Activated CD8-positive, alpha-beta memory T cell treated with anti-CD3 and anti-CD28 coated beads for 24 hours (primary cell): Measurements from ENCODE around the gene SORBS2.

ENCODE experiments used
- DNase-seq: peaks from one replicate; pipeline ENCODE4 v3.0.0-alpha.2; 2020

Gene SORBS2

DNA sequence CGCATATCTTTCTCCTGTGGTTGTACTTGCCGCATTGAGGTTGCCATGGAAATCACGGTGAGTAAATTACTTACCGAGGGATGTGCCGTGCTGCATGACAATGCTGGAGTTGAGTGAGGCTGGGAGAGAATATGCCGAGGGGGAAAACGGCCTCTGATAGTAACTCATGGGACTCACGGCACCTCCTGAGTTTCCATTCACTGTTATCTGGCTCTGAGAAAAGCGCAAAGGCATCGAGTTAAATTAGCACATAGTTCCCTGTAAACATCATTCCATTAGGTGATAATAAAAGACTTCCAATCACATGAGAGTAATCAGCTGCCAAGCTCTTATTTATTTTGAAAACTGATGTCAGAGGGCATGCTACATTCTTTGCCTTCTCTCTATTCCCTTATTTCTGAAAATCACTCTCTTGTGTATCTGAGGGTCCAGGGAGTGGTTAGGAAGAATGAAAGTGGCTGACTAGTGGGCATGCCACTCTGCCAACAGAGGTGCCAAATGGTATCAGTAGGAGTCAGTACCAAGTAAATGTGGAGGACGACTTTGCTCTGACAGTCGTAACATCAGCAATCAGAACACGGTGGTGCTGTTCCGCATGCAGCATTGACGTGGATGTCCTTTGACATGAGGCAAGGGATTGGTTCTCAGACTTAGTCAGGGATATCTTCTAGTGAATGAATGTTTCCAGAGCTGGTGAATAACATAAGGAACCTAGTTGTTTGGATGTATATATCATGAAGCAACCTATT, 149.8 kb downstream of the SORBS2 start:
- DNase-seq: no peak

DNA sequence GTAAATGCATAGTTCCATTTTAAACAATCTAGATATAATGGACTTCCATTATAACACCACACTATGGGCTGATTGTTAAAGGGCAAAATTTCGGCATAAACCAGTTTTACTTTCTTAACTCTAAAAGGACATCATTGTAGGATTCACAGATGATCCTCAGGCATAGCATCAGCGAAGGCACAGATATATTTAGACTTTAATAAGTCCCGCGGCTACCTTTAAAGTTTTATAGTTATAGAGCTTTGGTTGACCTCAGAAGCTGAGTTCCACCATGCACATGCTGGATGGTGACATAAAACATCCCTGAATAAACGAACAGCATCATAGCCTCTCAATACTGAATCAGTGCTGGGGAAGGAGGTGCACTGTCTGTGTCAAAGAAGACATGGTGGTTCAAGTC, 151.7 kb downstream of the SORBS2 start:
- DNase-seq: no peak

DNA sequence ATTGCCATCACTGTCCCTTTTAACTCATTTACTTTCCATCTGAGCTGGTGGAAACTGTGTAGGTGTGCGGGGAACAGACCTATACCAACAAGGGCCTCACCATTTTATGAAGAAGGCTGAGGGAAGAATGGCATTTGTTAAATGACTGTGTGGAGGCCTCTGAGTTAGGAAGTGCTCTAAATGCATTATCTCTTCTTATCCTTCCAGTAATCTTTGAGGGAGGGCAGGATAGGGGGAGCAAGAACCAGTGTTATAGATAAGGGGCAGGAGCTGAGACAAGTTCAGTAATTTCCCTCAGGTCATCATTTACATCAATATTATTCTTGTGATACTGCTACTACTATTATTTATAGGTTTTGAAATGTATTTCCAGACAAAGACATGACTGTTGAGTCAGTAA, 154.3 kb downstream of the SORBS2 start:
- DNase-seq: no peak

DNA sequence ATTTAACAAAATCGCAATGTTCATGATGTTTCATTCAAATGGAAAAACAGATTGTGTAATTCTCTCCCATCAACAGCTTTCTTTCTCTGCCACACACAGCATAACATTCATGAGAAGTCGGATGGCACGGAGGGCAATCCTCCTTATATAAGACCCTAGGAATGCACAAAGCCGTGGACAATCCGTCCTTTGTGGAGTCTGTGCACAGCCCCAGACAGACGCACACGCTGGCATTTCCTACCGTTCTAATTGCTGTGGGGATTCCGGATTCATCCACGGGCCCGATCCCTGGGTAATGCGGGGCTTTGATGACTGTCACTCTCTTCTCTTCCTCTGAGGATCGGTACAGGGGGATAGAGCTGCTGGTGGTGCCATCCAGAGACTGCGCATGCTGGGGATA, 154.8 kb downstream of the SORBS2 start:
- no peak for DNase-seq

DNA sequence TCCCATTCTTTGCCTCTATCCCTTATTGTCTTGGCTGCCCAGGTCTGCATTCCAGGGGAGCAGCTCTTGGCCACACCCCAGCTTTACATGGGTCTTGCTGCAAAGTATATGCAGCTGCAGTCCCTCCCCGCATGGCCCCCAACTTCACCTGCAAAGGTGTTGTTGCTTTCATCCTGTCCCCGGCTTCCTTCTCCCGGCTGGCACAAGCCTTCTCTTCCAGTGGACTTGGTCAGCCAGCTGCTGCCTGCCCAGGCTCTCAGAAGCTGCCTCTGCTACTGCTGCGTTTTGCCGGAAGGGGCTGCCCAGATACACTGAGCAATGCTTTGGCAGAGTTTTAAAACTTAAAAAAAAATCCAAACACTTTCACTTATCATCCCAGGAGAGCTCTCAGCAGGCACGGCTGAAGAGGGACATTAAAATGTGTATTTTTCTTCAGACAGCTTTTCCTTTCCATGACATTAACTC, 155.5 kb downstream of the SORBS2 start:
- DNase-seq: no peak

DNA sequence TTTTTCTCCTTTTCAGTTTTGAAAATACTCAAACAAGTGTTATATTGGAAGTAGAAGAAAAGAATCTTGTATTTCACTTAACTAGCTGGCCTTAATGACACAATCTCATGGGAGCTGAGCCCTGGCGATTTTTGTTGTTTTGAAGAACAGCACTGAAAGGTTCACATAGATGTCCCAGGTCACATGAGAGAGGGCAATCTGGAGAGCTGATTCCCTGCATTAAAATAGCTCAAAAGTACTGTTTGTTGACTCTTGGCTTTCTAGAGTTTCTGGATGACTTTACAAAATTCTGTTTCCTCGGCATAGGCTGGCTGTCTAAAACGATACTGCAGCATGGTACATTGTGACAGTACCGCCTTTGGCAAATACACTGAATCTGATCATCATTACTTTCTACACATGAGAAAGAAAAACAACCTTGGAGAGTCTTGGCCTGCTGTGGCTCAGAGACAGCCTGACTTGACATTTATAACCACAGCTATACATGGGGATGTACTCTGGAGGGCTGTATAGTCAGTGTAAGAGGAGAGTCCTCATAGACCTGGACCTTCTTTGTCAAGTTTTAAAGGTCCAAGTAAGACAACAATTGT, 156.9 kb downstream of the SORBS2 start:
- no peak for DNase-seq

DNA sequence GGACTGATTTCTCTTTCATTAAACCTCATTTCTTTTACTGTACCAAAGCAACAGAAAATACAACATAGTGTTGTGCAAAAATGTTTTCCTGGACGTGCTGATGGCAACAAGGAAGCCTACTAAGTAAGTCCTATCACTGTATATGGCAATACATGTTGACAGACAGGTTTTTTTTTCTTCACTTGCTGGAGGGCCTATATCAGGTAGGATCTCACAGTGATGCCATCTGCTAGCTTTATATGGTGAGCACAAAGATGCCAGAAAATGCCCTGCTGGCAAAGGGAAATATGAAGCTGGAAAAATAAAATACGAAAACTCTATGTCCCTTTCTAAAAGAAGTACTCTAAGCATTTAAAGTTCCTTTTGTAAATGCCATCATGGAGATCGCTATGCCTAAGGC, 157.7 kb downstream of the SORBS2 start:
- no peak for DNase-seq

DNA sequence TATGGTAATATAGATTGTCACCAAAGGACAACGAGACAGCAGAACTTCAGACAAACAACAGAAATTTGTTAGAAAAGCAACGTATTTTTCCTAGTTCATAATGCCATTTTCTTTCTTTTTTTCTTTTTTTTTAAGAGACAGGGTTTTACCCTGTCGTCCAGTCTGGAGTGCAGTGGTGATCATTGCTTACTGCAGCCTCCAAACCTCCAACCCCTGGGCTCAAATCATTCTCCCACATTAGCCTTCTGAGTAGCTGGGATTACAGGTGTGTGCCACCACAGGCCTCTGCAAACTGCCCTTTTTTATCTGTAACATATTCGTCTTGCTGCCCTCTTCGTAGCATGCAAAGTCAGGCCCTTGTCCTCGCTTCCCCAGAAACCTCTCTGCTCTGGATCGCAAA, 160.1 kb downstream of the SORBS2 start:
- no peak for DNase-seq

DNA sequence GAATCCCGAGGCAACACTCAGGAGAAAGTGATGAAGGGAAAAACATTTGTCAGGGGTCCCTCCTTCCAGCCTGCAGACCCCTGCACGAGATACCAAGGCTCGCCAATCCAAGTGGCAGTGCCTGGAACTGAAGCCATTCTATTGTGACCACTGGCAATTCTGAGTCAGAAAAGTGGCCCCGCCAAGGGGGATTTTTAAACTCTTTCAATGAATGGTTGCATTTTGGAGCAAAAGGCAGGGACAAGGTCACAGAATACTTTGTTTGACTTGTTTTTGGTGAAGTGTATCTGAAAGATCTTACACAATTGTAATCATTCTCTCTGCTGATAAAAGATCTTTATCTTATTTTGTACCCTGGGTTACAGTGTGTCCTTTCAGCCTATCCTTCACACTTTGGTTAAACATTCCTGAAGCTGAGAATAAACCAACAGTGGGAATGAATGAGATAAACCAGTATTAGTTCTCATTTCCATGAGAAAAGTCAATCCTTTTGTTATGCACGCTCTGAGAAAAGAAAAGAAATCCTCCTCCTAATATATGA, 160.8 kb downstream of the SORBS2 start:
- DNase-seq: no peak

DNA sequence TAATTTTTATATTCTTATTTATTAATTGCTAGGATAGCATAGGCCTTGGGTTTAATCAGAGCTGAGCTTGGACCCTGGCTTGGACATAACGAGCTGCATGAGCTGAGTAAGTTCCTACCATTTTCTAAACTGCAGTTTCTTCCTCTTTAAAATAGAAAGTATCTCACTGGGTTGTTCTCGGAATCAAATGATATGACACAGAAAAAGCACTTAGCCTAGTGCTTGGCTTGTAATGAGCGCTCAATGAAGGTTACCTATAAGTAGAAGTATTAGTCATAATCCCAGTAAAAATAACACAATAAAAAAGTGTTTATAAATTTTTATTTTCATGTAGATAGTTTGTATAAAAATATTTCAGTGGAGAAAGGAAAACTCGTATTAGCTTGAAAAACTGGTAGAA, 163.4 kb downstream of the SORBS2 start:
- DNase-seq: no peak

DNA sequence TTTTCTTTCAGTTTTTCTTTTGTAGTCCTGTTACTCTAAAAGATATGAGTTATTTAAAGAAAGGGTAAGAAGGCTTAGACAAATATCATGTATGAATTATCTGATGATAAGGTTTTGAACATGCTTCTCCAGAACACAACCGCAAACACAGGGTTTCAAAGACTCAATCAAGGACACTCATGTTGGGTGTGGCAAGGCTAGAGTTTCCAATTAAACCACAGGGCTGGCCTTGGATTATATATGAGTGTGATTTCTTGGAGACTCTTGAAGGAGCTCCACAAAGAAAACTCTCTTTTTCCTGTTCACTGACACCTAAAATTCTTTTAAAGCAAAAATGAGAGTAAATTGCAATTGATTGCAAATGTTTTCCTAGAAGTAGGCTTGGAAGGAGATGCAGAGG, 166.6 kb downstream of the SORBS2 start:
- DNase-seq: no peak

DNA sequence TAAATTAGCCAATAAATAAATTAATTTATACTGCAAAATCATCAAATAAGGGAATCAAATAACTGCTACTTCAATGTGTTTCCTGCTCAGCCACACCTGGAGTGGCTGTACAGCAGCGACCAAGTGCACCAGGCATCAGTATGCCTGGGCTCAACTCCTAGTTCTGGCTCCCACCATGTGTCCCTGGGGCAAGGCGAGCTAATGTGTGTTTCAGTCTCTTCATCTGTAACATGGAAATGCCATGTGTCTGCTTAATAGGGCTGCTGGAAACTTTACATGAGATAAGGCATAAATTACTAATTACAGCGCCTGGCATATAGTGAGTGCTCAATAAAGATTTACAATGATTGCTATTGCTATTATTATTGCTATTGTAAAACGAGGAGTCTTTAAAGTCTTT, 167.6 kb downstream of the SORBS2 start:
- no peak for DNase-seq

DNA sequence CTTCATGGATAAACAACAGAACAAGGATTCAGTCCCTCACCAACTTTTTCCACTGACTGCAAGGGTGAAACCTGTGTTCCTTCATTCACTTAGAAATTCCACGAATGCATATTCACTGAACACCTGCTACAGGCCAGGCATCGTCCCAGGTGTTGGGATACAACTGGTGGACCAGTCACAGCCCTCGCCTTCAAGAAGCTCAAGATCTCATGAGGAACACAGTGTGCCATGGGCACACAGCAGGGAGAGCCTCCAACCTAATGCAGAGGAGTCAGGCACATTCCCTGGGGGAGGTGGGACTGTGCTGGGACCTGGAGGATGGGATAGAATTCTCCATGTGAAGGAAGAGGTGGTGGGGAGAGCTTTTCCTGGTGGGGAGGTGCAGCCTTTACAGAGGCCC, 169.1 kb downstream of the SORBS2 start:
- no peak for DNase-seq

DNA sequence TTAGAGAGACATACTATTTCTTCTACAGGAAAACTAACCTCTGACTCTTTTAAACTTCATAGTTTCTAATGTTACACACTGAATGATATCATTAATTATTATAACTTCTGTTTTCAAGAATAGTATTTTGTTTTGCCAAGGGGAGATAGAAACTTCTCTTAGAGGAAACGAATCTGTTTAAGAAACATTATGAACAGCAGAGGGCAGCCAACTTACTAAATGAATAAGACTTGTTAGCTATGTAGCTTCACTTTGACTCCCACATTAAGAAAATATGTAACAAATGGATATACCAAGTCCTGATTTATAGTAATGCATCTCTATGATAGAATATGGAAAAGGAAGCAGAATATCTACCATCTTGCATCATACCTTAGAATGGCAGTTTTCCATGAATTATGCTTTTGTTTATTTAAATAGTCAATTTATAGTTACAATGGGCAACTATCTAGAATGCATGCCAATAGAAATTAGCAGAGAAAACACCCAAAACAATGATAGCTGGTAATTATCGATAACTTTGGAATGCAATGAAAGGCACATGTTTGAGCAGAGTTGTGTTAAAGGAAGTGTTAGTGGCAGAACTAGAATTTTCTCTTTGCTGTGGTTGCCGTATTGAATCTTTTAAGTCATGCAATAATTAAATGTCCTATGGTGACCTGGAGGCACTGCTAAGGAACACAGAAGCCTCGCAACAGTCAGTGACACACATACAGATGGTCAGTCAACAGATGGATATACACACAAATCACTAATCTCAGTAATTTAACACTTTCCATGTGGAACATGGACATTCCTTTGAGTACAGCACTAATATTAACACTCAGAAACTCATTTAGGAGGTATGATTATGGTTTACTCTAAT, 171.0 kb downstream of the SORBS2 start:
- no peak for DNase-seq

DNA sequence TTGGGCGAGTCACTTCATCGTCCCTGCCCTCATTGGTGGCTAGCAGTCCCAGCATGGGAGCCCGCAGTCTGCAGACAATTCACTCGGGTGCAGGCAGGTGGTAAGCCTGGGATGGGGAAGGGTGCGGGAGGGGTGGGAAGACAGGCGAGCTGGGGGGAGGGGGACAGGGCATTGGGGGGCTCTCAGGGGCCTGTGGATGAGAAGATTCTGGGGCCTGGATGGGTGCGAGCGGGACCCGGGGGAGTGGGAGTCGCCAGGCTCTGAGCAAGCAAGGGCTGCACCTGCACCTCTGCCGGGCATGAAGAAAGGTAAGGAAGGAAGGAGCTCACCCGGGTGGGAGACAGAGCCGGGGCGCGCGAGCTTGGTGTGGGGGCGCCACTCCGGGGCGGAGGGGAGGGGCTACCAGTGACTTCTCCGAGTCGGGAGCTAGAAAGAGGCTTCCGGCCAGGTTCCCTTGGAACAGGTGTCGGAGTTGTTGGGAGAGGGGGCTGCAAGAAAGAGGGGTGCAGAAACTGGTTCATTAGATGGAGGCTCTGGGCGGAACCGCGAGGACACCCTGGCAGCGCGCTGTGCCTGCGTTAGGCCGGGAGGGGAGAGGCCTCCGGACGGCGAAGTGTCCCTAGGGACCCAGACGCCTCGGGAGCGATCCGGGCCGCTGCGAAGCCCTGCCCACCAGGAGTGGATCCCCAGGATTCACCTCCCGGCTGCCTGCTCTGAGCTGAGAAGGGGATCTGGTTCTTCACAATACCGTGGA, 173.3 kb downstream of the SORBS2 start:
- no peak for DNase-seq

DNA sequence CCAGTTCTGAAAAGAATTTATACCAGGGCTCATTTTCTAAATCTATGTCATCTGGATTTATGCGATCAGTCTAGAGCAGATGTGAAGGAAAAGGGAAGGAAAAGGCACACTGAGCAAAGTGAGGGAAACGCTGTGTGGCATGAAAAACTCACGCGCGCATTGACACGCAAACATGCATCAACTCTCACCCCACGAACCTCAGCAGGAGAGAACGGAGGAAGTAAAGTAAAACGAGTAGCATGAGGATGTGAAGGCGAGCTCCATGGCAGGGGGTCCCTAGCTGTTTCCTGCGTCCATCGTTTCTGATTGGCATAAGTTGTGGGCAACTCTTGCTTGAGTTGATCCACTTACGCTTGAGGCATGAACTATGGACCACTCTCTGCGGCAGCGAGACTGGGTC, 173.9 kb downstream of the SORBS2 start:
- DNase-seq: no peak

DNA sequence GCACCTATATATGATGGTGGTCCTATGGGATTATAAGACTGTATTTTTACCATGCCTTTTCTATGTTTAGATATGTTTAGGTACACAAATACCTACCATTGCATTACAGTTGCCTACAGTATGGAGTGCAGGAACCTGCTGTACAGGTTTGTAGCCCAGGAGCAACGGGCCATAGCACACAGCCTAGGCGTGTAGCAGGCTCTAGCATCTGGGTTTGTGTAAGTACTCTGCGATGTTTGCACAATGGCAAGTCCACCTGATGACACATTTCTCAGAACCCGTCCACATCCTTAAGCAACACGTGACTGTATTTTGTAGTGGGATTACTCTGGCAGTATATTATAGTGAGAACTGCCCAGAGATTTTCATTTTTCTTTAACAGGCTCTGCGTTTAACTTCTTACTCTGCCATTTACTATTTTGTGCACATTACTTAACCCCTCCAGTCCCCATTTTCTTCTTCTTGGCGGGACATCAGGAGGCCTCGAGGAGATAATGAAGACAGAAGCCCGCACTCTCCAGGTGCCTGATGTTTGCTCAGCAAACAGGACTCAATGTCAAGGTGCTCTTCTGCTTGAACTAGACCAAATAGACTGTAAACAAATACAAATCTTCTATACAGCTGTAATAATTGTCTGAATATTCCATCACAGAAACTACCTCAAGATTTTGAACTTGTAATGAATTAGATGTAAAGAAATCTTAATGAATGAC, 174.7 kb downstream of the SORBS2 start:
- no peak for DNase-seq

DNA sequence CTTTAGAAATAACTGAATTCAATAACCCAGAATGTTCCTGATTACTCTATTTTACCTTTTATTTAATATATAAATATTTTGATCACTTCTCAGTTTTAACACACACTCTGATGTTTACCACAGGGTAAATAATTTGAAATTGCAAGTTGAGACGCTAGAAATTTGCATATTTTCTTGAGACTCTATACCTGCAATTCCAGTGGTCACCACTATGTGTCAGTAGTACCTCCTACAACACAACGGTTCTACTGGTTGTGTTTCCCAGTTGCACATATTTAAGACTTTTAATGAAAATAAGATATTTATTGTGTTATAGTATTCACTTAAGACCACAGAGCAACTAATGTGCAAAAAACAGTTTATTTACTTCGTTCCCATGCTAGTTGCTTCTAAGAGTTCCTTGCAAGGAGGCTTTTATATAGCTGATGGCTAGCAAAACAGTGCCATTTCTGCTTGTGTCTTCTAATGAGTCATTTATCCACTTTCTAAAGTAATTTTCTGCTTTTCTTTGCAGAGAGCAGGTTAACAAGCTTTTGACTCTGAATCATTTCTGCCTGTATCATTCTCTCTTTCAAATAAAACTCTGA, 177.8 kb downstream of the SORBS2 start:
- no peak for DNase-seq

DNA sequence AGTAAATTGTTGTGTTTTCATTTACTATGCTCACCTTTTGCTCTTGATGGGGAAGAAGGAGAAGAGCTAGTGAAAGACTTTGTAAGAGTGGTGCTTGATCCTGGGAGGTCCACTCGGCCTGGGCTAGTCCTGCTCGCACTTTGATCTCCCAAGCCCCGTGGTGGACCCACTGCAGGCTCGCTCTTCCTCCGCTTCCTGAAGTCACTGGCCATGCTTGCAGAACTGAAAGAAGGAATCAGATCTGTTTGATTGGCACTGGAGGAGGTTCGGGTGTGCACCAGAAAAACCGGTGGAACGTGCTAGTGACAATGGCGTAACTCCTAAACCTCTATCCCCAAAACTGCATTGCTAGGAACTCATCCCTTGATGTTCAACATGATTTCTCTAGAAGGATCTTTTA, 185.2 kb downstream of the SORBS2 start:
- no peak for DNase-seq

DNA sequence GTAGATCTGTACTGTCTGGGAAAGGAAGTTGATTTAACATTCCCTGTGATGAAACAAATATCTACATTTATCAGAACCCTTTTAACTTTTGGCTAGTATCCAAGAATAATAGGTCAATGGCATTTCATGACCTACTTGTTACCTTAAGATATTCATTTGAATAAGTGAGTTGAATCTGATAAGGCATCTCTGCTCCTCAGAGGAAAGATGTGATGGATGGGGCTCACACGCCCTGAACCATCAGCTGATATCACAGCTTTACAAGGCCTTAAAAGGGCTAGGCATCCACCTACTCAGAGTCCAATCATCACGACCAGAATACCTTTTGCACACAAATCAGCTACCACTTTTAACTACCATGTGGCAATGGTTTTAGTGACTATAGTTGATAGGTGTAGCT, 186.5 kb downstream of the SORBS2 start:
- no peak for DNase-seq

DNA sequence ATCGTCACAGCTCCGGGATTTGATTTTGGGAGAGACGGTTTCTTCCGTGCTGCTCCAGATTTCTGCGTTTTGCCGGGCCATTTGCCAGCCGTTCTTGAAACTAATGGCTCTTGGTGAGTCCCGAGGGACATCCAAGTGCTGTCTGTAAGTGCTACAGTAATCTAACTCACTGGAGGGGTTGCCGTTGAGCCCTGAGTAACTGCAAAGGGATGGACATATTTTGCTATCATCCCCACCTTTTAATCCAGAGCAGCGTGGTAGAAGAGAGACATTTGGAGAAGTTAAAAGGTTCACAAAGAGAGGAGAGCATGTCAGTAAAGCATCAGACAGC, 187.8 kb downstream of the SORBS2 start:
- DNase-seq: no peak
